ENCODE data around the gene ARNT2.
A peak's percentile ranks its signal among the peaks of the same experiment; 100 is the strongest.

ARNT2 gene

DNA sequence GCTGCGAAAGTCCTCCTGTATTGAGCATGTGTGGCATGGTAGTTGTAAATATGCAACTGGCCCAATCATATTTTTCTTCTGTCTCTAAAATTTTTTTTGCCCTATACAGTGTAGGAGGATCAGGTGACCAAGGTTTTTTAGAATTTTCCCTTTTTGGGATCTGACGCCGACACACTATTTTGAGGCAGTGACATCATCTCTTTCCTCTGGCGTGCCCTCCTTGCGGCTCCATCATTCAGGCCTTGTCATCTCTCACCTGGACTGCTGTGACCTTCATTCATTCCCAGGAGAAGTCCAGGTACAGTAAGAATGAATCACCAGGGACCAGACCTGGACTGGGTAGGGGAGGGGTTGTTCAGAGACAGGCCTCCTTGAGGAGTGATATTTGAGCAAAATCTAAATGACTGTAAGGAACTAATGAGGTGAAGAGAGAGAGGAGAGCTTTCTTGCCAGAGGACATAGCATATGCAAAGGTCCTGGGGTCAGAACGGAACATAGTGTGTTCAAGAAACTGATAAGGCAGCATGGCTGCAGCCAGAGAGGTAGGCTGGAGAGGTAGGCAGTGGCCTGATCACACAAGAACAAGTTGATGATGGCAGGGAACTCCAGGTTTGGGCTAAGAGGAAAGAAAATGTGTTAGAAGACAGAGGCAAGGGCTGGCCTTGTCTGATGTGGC, 38.7 kb downstream of the ARNT2 start:
- no peak for DNase-seq

DNA sequence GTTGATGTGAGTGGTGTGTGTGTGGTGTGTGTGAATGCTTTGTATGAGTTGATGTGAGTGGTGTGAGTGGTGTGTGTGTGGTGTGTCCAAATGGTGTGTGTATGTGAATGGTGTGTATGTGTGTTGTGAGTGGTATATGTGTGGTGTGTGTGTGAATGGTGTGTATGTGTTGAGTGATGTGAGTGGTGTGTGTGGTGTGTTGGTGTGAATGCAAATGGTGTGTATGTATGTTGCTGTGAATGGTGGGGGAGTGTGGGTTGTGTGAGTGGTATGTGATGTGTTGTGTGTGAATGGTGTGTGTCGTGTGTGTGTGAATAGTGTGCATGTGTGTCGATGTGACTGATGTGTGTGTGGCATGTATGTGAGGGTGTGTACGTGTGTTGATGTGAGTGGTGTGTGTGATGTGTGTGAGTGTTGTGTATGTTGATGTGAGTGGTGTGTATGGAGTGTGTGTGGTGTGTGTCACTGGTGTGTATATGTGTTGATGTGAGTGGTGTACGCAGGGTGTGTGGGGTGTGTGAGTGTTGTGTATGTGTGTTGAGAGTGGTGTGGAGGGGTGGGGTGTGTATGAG, 40.6 kb downstream of the ARNT2 start:
- no peak for DNase-seq

GRCh38 chr15:80445300-80446041, 41.3 kb downstream of the ARNT2 start:
- no peak for DNase-seq

DNA sequence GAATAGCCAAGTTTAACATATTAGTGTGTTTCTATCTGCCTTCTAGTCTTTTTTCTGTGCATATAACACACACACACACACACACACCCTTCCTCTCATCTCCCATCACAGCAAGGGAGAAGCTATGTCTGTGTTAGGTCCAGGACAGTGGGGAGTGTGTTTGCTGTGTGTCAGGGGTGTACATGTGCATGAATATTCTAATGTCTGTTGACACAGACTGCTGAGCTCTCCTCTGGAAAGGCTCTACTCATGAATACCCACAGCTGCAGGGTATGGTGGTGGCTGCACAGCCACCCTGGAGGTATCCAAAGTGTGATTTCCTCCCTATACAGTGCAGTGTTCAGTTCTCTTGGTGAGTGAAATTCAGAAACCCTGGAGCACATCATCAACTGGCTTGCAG, 42.9 kb downstream of the ARNT2 start:
- DNase-seq, result peak; percentile 91

DNA sequence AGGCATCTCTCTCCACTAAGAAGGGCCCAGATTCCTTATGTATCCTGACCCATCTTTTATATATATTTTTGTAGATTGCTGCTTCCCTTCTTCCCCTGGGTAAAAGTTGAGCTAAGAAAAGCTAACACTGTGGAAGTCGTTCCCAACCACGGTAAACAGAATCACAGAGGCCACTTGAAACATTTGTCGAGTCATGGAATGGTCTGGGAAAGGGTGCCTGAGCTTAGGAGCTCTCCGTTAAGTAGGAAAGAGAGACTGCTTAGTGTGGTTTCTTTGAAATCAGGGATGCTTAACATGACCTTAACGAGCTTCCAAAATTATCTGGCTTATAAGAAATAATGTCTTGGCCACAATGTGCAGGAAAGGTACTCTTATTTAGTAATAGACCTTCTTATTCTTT, 45.6 kb downstream of the ARNT2 start:
- DNase-seq, result no peak

GRCh38 chr15:80450811-80451321, 46.7 kb downstream of the ARNT2 start:
- no peak for DNase-seq

DNA sequence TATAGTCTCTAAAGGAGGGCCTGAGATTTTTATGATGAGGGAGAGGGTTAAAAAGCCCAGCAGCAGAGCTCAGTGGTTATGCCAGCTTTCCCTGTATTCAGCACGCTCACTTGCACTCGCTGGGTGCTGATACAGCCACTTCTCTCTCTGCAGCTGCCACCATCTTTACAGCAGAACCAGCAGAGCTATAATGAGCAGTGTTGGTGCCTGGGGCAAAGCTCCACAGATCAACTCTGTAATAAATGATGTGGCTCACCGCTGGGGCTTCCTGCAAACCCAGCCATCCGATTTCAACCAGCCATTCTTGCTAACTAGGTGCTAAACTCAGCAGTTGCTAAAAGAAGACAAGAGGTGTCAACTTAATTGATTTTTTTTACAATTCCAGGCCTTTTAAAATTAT, 48.0 kb downstream of the ARNT2 start:
- DNase-seq, result no peak

- DNase-seq, result no peak
These were observed 51.0 kb downstream of the ARNT2 start for GRCh38 chr15:80455051-80455648.

GRCh38 chr15:80455668-80456442, 51.7 kb downstream of the ARNT2 start:
- peak; percentile 30 for DNase-seq

GRCh38 chr15:80456517-80457492, 52.6 kb downstream of the ARNT2 start:
- DNase-seq, result no peak

GRCh38 chr15:80457896-80458295, 53.7 kb downstream of the ARNT2 start:
- DNase-seq, result no peak

- DNase-seq, result no peak
These were observed 54.4 kb downstream of the ARNT2 start for GRCh38 chr15:80458580-80458979.

DNA sequence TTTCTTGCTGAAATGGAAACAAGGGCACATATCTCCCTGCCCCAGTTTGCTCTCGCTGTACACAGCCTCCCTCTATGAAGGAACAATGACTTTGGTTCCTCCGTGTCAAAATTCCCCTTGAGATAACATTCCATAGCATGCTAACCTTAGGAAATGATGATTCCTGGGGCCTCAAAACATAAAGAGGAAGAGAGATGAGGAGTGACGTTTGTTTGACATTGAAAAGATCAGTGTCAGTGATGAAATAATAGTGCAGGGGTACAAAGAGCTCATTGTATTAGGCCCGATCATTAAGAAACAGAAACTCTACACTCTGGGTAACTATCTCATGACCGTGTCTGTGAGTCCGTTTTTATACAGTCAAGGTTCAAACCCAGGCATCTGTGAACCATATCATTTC, 55.2 kb downstream of the ARNT2 start:
- DNase-seq, result no peak

- DNase-seq, result no peak
These were observed 55.6 kb downstream of the ARNT2 start for GRCh38 chr15:80459818-80460217.

DNA sequence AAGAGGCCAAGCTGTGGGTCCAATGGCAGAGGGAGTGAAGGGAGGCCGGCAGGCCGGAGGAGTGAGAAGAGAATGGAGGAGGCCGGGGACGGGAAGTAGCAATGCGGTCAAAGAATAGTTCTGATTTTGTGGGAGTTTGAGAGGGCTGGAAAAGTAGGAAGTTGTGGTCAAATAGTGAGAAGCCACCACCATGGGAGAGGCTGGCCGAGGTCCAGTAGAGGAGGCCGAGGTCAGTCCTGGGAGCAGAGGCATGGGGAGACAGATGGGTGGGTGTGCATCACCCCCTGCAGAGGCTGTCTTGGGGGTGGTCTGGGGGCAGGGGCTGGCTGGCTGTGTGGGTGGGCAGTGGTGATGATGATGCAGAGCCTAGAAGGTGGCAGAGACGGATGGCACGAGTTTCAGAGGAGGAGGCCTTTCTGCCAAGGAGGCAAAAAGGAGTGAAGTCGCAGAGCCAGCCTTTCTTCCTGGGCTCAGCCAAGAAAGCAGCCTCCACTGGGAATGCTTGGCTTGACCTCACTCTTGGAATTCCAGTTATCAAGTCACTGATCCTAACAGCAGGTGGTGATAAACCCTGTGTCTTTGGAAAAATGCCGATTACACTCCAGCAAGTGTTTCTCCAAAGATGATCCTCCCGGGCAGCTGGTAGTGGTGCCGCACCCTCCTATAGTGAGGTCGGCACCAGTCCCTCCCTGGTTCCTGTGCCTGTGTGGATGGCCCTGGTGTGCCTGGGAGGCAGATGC, 57.3 kb downstream of the ARNT2 start:
- no peak for DNase-seq

DNA sequence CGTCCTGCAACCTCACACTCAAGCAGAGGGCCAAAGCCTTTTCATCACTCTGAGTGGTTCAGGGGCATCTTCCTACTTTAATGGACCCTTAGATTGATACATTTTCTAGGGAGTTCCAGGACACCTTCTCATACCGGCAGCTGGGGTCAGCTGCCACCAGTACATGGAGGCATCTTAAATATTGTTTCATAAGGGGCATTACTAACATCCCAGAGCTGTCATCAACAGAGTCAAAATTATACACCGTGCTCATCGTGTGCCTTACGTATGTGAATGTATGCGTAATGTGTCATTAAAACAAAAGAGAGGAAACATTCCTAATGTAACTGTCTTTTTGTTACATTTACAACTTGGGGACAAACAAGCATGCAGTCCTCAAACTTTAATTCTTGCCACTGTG, 57.9 kb downstream of the ARNT2 start:
- no peak for DNase-seq

DNA sequence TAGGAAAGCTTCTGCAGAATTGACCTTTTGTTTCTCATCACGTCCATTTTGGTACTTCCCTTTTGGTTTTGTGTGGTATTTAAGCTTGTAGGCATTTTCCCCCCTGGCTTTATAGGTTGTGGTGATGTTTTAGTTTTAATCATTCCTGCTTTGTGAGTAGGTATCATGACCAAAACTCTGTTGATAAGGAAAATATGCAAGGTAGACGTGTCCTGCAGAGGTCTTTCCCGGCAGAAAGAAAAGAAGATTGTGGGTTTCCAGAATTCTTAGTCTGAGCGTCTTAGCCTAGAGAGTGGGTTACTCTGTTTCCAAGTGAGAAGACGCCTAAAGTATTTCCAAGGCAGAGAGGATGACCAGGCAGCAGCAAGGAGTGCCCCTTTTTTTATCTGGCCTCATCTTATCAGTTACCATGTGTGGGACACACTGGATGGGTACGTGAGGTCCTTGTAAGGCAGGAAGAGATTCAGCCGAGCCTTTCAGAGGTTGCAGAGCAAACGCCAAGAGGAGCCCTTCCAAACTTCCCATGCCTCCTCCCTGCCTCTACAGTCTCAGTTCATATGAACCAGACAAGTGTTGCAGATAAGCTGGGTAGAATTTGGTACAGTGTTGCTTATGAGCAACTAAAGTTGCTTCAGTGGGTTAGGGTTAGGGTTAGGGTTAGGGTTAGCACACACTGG, 58.8 kb downstream of the ARNT2 start:
- no peak for DNase-seq

- DNase-seq, result peak; percentile 9
These were observed 60.9 kb downstream of the ARNT2 start for GRCh38 chr15:80464951-80465625.

- DNase-seq, result no peak
These were observed 61.4 kb downstream of the ARNT2 start for GRCh38 chr15:80465626-80466005.

DNA sequence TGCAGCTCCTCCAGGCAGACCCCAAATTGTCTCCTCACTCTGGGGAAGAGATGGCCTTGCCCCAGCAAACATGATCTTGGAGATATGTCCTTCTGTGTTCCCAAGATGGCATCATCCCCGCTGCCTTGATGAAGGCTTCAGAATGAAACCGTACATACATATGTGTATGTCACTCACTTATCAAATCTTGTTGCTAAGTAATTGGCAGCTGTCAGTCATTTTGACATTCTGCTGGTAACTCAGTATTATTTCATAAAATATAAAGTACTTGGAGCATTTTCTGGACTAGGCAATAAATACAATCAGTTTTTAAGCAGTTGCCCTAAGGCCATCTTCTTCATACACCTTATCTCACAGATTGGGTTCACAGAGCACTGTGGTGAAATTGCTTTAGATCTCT, 62.4 kb downstream of the ARNT2 start:
- no peak for DNase-seq
